Measurements from ENCODE around the gene OSM.

The OSM gene

GRCh38 chr22:30284172-30284571 is 17.5 kb upstream of the OSM start:
- no peak for DNase-seq

GRCh38 chr22:30283342-30283741 is 16.7 kb upstream of the OSM start:
- DNase-seq, result no peak

- DNase-seq, result no peak
Measured at GRCh38 chr22:30282616-30283046, 16.0 kb upstream of the OSM start.

GRCh38 chr22:30280505-30280904 is 13.9 kb upstream of the OSM start:
- DNase-seq, result no peak

GRCh38 chr22:30279932-30280331 is 13.3 kb upstream of the OSM start:
- no peak for DNase-seq

GRCh38 chr22:30279046-30279788 is 12.6 kb upstream of the OSM start:
- no peak for DNase-seq

- no peak for DNase-seq
Measured at GRCh38 chr22:30277547-30278344, 11.1 kb upstream of the OSM start.

GRCh38 chr22:30276039-30276438 is 9.4 kb upstream of the OSM start:
- DNase-seq, result no peak

- DNase-seq, result no peak
Measured at GRCh38 chr22:30275625-30276024, 9.0 kb upstream of the OSM start.

GRCh38 chr22:30274437-30274812 is 7.8 kb upstream of the OSM start:
- DNase-seq, result no peak

GRCh38 chr22:30273711-30274436 is 7.2 kb upstream of the OSM start:
- no peak for DNase-seq

- DNase-seq, result no peak
Measured at GRCh38 chr22:30272781-30273601, 6.3 kb upstream of the OSM start.

GRCh38 chr22:30270832-30271231 is 4.2 kb upstream of the OSM start:
- DNase-seq, result peak; percentile 65

- DNase-seq, result no peak
Measured at GRCh38 chr22:30268331-30268730, 1.7 kb upstream of the OSM start.

GRCh38 chr22:30267382-30268302 is 991 bp upstream of the OSM start:
- no peak for DNase-seq

GRCh38 chr22:30265823-30266444 is 717 bp downstream of the OSM start:
- DNase-seq, result no peak

- no peak for DNase-seq
Measured at GRCh38 chr22:30265131-30265720, 1.4 kb downstream of the OSM start.

GRCh38 chr22:30263883-30264282 is 2.8 kb downstream of the OSM start:
- no peak for DNase-seq

- peak; percentile 79 for DNase-seq
Measured at GRCh38 chr22:30262917-30263741, 3.5 kb downstream of the OSM start.

GRCh38 chr22:30262112-30262511 is 4.5 kb downstream of the OSM start:
- no peak for DNase-seq

All from left hindlimb (tissue), 1 donor.